NCI-H128 (cell line): ENCODE measurements around the gene TMOD4.

Experiments
- DNase-seq: peaks from one replicate; lab custom pipeline; 2025; ENCODE audit not compliant: unreplicated experiment; lab: John Stamatoyannopoulos, UW

Gene TMOD4

GRCh38 chr1:151143986-151144385 lies 31.8 kb downstream of the TMOD4 start:
- no peak for DNase-seq

DNA sequence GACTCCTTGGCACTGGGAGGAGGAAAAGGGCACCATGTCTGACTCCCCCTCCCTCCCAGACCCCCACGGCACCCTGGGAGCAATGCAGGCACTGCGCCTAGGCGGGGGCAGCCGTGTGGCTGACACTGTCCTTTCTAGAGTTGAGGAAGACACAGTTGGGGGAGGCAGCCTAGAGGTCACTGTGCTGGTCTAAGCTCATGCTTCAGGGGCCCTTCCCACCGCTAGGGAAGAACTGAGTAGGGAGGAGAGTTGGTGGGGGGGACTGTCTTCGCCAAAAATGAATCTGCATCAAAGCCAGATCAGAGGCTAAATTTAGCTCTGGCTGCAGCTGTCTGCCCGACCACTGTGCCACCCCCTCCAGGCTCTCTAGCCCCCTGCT lies 32.7 kb downstream of the TMOD4 start:
- no peak for DNase-seq

- DNase-seq: no peak
Observed at GRCh38 chr1:151142411-151143056, 33.2 kb downstream of the TMOD4 start.

- DNase-seq: no peak
Observed at GRCh38 chr1:151137789-151138188, 38.0 kb downstream of the TMOD4 start.

DNA sequence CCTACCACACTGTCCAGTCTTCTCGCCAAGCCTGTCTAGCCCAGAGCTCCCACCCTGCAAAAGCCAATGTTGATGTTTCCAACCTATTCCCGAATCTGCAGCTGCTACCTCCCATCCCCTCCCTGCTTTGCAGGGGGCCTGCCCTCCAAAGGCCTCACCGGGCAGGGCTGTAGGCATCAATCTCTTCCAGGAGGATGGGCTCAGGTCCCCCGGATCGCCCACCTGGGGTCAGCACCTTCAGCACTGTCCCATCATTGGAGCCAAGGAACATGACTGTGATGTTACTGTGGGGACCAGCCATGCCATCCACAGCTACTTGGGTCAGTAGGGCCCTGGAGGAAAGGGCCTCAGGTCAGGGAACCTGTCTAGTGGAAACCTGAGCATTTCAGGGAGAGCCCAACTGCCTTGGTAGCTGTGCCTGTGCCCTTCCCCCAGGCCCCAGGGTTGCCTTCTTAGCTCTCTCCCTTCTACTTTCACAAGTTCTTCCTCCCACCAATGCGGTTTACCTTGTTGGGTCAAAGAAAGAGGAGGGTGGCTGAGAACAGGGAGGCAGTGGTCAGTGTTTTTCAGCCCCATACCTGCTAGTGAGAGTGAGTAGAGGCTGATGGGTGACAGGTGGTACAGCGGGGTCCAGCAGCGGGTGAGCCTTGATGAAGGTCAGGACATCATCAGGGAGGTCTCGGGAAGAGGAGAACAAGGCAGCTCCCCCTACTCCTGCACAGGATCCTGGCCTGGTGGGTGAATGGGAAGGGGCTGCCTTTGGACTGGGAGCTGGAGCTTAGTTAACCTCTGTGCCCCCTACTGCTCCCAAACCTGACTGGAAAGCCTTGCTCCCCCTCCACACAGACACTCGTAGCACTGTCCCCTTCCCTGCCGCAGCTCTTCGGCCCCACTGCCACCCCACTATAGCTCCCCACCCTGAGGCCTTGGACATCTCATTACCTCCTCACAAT lies 40.1 kb downstream of the TMOD4 start:
- DNase-seq: no peak

DNA sequence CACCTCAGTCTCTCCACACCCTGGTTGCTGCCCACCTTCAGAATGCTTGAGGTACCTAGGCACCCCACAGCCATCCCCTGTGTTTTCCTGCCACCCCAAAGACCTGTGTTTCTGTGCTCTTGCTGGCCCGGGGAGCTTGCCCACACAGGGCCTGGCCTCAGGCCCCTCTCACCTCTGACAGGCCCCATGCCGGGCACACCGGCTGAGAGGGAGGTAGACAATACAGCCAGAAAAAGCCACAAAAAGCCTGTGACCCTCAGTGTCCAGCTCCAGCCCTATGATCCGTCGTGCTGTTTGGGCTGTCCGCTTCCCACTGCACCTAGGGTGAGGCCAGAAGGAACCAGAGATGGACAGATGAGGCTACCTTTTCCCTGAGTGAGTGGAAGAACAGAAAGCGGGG lies 40.8 kb downstream of the TMOD4 start:
- DNase-seq: no peak

GRCh38 chr1:151134396-151134795 lies 41.4 kb downstream of the TMOD4 start:
- no peak for DNase-seq

GRCh38 chr1:151133018-151133806 lies 42.6 kb downstream of the TMOD4 start:
- DNase-seq: no peak

DNA sequence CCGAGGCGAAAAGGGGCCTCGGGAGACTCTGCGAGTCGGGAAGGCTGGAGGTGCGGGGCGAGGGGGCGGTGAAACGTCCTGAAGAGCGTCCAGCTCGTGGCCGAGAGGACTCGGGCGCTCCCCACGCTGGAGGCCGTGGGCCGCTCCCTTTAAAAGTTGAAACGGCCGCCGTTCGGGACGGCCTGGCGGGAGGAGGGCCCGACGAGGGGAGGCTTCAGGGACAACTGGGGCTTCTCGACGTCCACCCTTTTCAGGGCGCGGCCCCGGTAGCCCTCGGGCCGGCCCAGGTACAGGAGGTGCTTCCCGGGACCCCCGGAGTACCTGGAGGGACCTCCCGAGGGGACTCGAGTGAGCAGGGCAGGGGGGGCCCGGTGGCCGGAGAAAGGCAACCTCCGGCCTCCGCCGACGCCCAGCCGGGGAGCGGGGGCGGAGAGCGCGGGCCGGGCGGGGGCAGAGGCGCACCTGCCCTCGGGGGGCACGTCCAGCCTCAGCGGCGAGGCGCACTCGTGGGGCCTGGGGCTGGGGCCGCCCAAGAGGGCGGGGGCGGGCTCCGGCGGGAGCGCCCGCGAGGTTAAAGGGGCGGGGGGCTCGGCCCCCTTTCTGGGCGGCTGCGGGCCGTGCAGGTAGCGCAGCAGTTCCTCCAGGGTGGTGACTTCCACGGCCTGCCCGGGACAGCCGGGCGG lies 43.3 kb downstream of the TMOD4 start:
- no peak for DNase-seq

- no peak for DNase-seq
Observed at GRCh38 chr1:151131701-151132334, 44.0 kb downstream of the TMOD4 start.

- DNase-seq: peak; percentile 26
Observed at GRCh38 chr1:151130987-151131586, 44.7 kb downstream of the TMOD4 start.

GRCh38 chr1:151128800-151129199 lies 47.0 kb downstream of the TMOD4 start:
- no peak for DNase-seq

- no peak for DNase-seq
Observed at GRCh38 chr1:151124763-151125403, 50.9 kb downstream of the TMOD4 start.
